AG08395 (cell line): Measurements from ENCODE around the gene RILPL1.
"Not testable (repeated sequence)": the region's sequence is repeated elsewhere in the genome, so short reads cannot be mapped to it uniquely, and the experiment has no call there.

Source experiments
- DNase-seq: peaks from one replicate; pipeline ENCODE4 v3.0.0; 2012; ENCODE audit warnings: mixed read lengths, low spot score

Gene RILPL1

DNA sequence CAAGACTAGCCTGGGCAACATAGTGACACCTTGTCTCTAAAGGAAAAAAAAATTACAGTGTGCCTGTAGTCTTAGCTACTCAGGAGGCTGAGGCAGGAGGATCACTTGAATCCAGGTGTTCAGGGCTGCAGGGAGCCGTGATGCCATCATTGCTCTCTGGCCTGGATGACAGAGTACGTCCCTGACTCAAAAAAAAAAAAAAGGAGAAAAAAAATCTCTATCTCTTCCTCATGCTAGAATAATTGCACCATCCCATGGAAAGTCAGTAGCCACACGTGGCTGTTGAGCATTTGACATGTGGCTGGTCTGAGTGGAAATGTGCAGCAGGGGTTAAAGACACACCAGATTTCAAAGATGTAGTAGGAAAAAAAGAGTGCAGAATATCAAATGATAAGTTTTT is 3.8 kb downstream of the RILPL1 start:
- DNase-seq, result no peak

DNA sequence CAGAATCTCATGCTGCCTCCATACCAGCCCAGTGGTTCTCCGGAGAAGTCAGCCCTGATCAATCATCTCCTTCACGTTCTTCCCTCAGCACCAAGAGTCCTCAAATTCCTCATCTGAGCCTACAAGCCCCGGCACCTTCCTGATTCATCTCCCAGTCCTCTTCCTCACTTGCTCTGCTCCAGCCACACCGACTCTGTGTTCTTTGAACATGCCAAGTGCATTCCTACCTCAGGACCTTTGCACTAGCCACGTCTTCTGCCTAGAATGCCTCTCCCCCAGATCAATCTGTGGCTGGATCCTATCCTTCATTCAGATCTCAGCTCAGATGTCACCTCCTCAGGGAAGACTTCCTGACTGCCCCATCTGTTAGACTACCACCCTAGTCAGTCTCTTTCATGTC is 4.7 kb downstream of the RILPL1 start:
- DNase-seq, result no peak

DNA sequence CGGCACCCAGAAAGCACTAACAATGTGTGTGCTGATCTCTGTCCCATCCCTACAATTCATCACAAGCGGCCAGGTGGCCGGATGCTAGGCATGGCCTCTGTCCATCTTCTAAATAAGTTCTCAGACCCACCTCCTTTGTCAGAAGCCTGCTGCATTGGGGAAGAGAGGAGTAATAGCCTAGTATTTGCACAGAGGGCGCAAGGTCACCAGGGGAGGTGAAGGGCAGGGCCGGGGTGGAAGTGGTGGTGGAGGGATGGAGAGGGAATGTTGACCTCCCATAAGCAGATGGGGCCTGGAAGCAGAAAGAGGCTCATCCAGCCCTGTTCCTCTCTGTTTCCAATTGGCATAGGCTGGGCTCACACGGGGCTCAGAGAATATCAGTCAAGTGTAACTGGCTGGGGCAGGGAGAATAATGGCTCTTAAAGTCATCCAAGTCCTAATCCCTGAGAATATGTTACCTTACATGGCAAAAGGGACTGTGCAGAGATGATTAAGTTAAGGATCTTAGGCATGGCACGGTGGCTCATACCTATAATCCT is 6.9 kb downstream of the RILPL1 start:
- DNase-seq, result no peak

DNA sequence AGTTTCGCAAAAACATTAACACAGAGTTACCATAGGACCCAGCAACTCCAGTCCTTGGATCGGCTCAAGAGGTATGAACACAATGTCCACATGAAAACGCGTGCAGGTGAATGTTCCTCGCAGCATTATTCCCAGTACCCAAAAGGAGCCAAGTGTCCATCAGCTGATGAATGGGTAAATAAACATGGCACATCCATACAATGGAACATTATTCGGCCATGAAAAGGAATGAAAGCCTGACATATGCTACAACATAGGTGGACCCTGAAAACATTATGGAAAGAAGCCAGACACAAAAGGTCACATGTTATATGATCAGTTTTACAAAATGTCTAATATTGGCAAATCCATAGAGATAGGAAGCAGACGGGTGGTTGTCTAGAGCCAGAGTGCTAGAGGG is 9.1 kb downstream of the RILPL1 start:
- DNase-seq, result no peak

DNA sequence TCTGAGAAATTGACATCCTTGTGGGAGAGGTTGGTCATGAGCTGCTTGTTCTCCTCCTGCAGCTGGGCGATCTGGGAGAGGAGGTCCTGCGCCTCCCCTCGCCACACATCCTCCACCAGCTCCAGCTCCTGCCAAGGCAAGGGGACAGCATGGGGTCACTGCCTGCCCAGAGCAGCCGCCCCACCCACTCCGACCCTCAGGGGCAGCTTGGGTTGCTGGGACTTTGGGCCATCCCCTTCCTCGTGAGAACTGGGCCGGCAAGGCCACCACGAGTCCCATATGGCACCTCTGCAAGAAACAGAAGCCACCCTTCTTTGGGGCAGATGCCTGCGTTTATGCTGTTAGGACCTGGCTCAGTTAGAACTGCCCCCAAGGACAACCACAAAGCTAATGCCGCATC is 10.0 kb downstream of the RILPL1 start:
- DNase-seq, result no peak

DNA sequence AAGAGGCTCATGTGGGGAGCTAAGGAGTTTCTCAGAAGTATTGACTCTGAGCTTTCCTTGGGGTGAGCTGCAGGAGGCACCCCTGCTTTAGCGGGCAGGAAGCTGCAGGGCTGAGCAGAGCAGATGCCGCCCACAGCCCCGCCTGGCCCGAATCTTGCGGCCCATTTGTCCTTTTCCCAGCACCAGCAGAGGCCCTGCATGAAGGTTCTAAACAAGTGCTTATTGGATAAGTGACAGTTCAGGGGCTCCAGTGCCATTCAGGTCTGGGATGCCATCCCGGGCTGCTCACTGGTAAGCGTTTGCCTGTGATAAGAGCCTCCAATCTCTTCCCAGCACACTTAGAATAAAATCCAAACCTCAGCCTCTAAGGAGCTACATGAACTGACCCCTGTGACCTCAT is 11.4 kb downstream of the RILPL1 start:
- no peak for DNase-seq

DNA sequence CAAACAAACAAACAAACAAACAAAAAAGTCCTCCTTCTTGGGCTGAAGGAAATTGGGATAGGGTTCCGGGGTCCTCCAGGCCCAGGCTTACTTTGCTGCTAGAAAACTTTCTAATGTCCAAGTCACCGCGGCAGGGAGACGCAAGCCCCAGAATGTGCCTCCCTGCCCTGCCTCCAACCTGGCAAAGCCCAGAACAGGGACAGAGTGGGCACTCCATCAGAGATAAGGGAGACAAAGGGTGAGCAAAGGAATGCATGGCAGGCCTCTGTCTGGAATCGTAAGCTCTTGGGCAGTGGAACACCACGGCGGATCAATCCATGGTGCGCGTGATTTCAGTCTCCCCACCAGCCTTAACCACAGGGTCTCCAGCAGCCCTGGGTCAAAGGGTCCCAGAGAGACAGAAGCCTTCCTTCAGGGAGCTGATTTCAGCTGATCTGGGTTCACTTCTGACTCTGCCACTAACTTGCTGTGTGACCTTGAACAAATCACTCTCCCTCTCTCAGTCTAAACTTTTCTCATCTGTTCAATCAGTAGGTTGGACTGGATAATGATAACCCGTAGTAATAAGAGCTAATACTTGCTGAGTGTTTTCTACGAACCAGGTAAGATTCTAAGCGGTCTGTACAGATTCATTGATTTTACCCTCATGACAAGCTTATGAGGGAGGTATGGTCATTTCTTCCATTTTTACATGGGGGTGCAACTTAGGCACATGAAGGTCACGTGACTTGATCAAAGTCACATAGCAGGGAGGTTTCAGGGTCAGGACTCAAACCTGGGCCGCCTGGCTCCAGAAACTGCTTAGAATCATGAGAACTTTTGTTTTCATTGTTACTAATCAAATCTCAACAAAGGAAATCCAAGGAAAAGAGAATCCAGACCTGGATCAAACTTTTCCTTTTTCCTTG is 12.7 kb downstream of the RILPL1 start:
- DNase-seq, result no peak

DNA sequence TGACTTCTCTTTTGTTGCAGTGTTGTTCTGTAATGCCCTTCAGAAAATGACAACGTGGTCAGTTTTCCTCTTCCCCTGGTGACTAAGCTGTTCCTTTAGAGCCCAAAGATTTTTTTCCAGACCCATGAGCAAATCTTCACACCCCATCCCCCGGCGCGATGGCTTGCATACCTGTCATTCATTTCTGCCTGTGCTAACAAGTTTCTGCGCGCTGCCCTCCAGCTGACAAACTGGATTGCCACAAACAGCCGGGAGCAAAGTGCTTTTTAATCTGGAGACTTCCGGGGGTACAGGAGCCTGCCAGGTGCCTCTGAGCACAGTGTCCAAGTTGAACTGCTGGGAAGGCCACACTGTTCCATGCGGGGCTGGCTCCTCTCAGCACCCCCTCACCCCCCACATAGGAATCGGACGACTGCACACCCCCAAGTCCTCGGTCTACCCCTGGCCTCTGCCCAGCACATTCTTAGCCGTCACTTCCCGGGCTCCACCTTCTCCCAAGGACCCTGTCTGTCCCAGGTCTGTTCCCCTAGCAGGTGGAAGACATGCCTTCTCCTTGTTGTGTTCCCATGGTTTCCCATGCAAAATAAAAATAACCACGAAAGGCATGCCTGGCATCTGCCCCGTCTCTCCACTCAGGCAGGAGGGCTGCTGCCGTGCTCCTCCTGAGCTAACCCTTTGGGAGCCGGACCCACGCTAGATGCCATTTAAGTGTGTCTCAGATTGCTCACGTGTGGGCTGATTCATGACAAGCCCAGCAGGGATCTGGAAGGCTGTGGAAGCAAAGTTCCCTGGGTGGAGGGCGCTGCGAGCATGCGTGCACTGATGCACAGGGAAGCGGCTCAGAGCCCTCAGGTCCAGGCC is 14.1 kb downstream of the RILPL1 start:
- peak; percentile 83 for DNase-seq

DNA sequence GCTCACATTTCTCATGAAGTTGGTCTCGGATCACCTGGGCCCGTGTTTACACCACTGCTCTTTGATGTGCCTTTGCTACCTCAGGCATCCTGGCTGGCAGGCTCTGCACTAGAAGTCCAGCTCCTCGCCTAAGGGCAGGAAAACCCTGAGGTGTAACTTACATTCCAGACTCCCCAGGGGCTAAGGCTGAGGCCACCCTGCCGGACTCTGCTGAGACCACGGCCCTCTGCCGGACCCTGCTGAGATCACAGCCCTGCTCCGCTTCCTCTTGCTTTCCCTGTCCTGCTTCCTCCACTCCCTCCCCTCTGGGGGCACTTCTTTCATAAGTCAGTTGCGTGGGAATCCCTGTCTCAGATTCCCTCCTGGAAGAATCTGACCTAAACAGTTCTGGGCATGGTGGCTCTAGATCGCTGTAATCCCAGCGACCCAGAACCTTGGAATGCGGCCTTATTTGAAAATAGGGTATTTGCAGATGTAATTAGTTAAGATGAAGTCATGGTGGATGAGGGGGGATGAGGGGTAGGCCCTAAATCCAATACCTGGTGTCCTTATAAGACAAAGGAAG is 17.2 kb downstream of the RILPL1 start:
- no peak for DNase-seq

DNA sequence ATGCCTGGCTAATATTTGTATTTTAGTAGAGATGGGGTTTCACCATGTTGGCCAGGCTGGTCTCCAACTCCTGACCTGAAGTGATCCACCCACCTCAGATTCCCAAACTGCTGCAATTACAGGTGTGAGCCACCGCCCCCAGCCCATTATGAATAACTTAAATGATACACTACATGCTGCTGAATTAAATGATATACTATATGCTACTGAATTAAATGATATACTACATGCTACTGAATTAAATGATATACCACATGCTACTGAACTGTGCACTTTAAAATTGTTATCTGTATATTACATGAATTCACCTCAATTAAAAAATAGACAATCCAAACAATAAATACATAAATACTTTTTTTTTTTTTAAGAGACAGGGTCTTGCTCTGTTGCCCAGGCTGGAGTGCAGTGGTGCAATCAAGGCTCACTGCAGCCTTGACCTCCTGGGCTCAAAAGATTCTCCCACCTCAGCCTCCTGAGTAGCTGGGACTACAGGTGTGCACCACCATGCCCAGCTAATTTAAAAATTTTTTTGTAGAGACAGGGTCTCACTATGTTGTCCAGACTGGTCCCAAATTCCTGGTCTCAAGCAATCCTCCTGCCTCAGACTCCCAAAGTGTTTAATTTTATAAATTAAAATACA is 18.8 kb downstream of the RILPL1 start:
- DNase-seq, result not testable (repeated sequence)

DNA sequence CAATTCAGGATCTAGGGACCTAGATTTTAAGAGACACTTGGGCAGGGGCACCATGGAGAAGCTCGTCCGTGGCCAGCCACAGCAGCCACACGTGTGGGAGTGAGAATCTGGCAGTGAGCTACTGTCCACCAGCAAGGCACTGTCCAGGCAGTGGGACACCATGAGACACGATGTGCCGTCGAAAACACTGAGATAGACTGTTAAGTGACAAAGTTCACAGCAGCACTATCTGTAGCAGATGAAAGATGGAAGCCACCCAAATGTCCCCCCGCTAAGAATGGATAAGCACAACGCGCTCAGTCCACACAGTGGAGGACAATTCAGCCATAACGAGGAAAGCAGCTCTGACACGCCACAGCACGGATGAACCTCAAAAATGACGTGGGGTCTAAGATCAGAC is 19.7 kb downstream of the RILPL1 start:
- DNase-seq, result no peak

DNA sequence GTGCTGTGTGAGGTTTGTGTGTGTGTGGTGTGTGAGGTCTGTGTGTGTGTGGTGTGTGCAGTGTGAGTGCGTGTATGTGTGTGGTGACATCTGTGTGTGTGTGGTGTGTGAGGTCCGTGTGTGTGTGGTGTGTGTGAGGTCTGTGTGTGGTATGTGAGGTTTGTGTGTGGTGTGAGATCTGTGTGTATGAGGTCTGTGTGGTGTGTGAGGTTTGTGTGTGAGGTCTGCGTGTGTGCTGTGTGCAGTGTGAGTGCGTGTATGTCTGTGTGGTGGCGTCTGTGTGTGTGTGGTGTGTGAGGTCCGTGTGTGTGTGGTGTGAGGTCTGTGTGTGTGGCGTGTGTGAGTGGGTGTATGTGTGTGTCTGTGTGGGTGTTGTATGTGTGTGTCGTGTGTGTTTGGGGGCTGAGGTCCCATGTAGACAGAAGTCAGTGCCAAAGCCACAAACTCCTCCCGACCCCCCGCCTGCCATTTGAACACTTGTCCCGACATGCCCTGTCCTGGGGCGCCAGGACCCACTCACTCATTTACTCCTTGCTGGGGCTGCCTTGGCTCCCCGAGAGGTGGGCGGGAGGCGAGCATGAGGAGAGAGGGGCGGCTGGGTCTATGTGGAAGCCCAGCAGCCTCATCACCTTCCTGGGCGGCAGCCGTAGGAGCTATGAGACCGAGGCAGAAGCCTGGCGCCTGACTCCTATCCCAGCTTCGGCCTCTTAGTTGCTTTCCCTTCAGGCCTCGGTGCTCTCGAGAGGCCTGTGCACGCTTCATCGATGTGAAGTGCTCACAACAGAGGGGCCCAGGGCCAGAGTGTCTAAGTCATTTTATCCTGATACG is 20.5 kb downstream of the RILPL1 start:
- no peak for DNase-seq

DNA sequence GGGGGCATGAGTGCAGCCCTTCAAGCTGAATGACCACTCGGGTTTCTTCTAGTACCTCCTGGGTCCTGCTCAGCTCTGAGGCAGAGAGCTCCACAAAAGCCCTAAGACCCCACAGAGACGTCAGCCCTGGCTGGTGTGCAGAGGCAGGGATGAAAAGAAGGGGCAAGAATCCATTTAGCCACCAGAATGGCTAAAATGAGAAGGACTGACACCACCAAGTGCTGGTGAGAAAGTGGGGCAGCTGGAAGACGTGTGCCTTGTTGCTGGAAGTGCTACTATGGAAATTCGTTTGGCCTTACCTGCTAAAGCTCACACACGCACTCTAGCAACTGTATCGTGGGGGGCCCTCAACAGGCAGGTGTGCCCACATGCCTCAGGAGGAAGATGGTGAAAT is 26.7 kb downstream of the RILPL1 start:
- no peak for DNase-seq

DNA sequence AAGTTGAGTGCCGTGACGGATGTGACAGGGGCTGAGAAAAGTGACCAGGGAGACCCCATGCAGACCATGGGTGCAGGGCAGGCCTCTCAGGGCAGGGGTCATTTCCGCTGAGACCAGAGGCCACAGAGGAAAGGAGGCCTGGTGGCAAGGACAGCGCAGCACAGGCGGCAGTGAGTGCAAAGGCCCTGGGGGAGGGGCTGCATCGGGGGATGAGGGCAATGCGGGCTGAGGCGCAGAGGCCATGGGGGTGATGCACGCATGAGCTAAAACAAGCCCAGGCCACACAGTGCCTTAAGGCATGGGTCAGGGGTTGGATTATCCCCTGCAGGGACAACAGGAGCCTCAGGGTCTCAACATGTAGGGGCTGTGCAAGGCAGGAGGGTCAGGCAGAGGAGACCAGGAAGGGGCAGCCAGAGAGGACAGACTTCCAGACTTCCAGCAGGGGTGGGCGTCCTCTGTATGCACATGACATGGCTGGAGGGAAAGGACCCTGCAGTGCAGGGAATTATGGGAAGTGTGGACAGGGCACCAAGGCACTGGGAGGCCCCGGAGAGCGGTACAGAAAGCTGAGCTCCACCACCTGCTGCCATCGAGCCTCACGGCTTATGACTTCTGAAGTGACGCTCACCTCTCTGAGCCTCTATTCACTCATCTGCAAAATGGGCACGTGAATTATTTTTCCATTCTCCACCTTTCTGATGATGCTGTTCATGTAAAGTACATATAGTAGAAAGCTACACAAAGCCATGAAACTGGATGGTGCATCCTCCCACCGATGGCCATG is 27.3 kb downstream of the RILPL1 start:
- no peak for DNase-seq

DNA sequence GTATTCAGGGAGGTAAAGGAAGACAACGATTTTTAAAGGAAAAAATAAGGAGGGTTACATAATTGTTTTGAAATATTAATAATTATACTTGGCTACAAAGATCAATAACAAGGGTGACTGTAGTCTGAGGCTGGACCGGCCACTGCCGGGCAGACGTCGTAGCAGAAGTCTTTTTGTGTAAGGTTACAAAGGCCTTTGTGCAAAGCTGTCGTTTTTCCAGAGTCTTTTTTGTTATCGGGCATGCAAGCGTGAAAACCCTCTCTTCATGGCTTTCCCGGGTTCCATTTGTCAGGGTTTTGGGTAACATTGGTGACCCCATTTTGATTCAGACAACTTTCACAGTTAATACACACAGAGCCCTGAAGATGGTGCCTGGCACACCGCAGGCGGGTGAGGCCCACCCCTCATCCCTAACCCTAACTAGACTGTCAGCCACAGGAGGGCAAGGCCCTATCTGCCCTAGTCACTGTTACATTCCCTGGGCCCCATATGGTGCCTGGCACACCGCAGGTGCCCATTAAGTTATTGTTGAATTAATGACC is 31.3 kb downstream of the RILPL1 start:
- no peak for DNase-seq

DNA sequence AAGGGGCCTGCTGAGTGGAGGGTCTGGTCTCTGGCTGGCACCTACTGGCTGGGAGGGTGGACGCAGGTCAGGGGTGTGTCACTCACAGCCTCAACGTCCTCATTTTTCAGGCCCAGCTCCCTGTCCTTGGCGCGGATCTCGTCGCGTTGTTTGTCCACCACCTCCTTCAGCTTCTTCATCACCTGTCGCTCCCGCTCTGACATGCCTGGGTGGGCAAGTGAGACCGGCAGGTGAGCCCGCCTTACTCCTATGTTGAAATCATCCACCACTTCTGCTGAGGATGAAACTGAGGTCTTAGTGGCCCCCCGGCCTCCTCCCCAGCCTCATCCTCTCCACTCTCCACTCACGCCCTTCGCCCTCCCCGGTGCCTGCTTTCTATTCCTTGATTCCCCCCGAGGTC is 34.2 kb downstream of the RILPL1 start:
- DNase-seq, result no peak

DNA sequence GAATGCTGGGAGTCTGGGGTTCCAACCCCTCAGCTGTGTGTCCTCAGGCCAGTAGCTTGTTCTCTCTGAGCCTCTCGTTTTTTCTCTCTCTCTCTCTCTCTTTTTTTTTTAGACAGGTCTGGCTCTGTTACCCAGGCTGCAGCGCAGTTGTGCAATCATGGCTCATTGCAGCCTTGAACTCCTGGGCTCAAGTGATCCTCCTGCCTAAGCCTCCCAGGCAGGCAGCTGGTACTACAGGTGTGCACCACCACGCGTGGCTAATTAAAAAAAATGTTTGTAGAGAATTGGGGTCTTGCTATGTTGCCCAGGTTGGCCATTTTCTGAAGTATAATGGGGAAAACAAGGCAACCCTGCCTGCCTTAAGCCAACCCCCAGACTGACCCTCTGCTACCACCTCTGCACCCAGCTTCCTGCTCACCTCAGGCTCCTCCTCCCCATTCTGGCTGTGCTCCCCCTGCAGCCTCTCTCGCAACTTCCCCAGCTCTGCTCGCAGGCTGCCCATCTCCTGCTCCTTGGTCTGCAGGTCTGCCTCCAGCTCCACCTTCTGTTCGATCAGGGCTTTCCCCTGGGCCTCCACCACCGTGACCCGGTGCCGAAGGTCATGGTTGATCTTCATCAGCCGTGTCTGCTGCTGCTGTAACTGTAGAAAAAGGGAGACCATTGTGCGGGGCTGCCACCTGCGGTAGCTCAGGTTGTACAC is 35.2 kb downstream of the RILPL1 start:
- DNase-seq, result no peak

DNA sequence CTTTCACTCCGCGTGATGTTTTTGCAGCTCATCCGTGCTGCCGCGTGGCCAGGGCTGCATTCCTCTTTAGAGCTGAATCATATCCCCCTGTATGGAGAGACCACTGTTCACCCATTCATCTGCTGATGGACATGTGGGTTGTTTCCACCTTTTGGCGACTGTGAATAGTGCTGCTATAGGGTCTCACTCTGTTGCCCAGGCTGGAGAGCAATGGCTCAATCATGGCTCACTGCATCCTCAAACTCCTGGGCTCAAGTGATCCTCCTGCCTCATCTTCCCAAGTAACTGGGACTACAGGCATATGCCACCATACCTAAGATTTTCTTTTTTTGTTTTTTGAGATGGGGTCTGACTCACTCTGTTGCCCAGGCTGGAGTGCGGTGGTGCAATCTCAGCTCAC is 36.5 kb downstream of the RILPL1 start:
- DNase-seq, result no peak

DNA sequence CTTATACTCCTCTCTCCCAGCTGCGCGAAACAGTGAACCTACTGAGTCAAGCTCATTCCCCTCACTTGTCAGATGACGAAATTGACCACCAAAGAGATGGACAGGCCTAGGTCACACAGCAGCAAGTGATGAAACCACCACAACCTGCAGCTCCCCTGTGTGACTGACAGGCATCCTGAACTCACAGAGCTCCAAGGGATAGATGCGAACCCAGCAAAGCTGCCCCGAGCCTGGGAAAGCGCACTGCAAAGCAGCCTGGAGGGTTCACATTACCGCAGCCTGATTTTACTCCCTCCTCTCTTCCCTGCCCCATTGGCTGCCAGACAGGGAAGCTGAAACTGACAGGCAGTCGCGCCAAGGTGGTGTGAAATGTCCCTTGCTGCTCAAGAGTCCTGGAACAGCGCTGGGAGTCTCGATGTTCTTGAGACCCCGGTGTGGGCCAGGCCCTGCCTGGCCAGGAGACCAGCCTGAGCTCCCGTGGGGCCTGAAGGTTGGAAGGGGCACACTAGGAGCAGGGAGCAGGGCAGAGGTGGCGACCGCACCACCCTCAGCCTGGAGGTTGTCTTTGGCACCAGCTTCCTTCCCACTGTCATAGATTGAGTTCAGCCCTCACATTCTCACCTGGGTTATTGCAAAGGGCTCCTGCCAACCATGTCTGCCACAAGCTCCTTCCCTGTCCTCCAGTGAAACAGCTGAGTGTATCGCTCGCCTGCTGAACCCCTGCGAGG is 39.2 kb downstream of the RILPL1 start:
- DNase-seq, result no peak
